CD4-positive, alpha-beta T cell treated with Interleukin-6 at 100 ng/mL for 8 hours (primary cell): Measurements from ENCODE around the gene LRRC25.

Experiments
- DNase-seq: peaks from one replicate; pipeline ENCODE4 v3.0.0-alpha.2; 2020; ENCODE audit warnings: mixed read lengths, low spot score

The LRRC25 gene

GRCh38 chr19:18397242-18398202 is at the start of gene LRRC25:
Gene LRRC25, minus strand, starts transcription at chr19:18397622. Its CDS starts 659 bp downstream, at chr19:18396963.
- DNase-seq: no peak

DNA sequence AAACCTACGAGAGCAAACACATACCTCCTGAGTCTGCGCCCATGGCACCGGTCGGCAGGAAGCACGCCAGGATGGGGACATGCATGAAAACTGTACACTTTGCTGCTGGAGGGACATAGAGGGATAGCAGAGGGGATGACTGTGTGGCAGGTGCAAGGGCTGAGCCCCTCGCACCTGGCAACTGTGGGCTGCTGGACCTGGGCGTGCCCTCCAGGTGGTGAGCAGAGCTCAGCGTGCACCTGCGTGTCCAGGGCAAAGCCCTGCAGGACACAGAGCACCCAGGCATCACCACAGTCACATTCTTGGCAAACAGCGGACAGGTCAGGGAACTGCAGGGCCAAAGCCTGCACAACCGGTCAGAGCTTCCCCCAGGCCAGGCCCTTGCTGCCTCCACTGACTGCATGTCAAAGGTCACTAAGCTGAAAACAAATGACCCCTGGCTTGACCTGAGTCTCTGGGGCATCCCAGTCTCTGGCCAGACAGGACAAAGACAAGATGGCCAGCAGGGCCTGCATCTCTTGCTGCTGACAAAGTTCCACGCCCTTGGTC is 49.5 kb upstream of the LRRC25 start:
- no peak for DNase-seq

GRCh38 chr19:18446145-18446810 is 48.9 kb upstream of the LRRC25 start:
- no peak for DNase-seq

GRCh38 chr19:18445262-18445948 is 48.0 kb upstream of the LRRC25 start:
- DNase-seq: no peak

DNA sequence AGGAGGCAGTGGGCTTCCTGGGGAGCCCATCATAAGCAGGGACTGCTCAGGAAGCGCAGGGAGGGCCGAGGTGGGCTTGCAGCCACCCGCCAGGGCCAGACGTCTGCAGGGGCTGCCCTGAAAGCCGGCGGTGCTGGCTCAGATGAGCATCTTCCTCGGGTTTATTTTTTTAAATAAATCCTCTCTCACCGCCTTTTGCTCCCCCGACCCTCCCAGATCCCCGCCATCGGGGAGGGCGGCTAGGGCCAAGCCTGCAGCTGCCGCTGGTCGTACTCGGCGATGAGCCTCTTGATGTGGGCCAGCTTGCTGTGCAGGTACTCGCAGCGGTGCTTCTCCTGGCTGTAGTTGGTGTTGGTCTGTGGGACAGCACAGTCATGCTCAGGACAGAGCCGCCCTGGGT is 47.1 kb upstream of the LRRC25 start:
- no peak for DNase-seq

- no peak for DNase-seq
Observed at GRCh38 chr19:18443831-18444230, 46.4 kb upstream of the LRRC25 start.

DNA sequence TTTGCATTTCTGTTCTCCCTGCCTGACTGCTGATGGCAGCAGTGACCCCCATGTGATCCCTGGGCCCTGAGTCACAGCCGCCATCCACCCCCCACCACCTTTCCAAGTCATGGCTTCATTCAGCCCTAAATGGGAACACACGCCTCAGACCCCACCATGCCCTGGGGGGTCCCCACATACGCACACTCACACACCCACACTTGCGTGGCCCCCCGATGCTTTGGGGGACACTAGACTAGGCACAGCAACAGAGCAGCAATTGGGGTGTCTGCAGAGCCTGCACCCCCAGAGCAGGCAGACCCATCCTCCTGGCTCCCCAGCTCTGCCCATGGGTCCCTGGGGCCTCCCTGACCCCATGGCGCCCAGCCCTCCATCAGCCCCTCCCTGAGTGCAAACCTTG is 46.0 kb upstream of the LRRC25 start:
- DNase-seq: no peak

GRCh38 chr19:18442941-18443340 is 45.5 kb upstream of the LRRC25 start:
- DNase-seq: no peak

- DNase-seq: peak; percentile 27
Observed at GRCh38 chr19:18441804-18442788, 44.7 kb upstream of the LRRC25 start.

GRCh38 chr19:18440936-18441803 is 43.7 kb upstream of the LRRC25 start:
- DNase-seq: no peak

- DNase-seq: no peak
Observed at GRCh38 chr19:18440415-18440877, 43.0 kb upstream of the LRRC25 start.

DNA sequence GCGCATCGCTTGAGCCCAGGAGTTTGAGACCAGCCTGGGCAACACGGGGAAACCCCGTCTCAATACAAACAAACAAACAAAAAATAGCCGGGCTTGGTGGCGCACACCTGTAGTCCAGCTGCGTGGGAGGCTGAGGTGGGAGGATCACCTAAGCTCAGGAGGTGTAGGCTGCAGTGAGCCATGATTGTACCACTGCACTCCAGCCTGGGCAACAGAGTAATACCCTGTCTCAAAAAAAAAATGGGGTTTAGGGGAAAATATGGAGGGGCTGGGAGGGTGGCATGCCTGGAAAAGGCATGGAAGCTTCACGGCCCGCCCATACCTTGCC is 42.5 kb upstream of the LRRC25 start:
- DNase-seq: no peak

DNA sequence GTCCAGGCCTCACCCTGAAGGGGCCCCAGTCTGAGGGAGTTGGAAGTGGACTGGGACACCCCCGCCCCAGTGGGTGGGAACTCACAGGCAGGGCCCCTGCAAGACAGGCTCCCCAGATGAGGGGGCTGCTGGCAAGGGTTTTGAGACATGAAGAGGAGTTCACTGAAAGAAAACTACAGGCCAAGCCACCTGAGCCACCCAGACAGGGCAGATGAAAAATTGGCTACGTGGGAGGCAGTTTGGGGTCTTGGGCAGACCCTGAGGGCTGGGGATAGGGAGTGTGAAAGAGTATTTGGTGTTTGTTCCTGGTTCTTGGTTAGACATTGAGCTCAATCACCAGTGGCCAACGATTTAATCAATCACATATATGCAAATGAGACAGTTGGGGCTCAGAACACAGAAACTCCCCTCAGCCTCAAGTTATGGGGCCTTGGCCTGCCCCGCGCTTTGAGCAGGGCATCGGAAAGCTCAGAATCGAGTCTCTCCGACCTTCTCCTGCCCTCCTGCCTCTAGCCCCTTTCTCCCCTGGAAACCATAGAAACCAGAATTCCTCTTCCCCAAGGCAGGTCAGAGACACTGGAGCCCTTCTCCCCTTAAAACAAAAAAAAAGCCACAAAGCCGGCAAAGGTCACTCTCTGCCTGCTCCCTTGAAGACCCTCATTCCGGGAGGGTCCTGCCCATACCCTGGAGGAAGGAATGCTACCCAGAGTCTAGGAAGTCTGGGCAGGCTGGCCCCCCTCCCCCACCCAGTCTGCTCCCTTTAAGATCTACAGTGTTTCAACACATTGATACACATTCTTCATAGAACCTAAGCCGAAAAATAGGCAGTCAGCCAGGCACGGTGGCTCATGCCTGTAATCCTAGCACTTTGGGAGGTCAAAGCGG is 41.8 kb upstream of the LRRC25 start:
- DNase-seq: no peak

GRCh38 chr19:18438331-18439024 is 41.1 kb upstream of the LRRC25 start:
- DNase-seq: no peak

DNA sequence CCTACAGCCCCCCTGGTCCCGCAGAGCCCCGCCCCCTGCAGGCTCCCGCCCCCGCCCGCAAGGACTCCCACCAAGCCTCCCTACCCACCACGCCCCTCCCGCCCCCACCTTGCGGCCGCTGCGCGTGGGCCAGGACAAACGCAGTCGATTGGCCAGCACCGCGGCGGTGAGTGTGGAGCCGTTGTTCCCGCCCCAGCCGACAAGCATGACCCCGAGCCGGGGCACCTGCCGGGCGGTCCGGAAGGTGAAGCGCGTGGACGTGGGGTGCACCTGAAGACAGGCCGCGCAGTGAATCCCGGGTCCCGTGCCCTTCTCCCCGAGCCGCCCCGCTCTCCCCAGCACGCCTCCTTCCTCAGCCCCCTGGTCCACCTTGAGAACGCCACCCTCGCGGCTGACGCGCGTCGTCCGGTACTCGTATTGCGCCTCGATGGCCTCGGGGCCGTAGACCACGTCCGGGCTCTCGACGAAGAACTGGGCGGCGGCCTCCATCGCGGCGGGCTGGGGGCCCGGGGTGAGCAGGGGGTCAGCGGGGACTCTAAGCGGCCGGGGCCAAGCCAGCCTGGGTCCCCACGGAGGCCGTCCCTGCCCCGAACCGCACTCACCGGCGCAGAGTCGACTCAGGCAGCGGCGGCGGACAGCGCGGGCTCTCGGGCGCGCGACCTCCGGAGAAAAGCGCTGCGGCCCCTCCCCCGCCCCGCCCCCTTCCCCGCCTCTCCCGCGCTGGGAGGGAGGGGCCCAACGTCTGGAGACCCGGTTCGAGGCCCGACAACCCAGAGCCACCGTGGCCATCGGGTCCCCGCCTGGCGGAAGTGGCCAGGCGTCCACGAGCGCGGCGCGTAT is 40.3 kb upstream of the LRRC25 start, which contains the start of gene ISYNA1:
Gene ISYNA1 (minus strand): TSS at position 643 of the 840 bp plus-strand sequence. CDS start 154 bp downstream, at position 489.
- peak; percentile 37 for DNase-seq

DNA sequence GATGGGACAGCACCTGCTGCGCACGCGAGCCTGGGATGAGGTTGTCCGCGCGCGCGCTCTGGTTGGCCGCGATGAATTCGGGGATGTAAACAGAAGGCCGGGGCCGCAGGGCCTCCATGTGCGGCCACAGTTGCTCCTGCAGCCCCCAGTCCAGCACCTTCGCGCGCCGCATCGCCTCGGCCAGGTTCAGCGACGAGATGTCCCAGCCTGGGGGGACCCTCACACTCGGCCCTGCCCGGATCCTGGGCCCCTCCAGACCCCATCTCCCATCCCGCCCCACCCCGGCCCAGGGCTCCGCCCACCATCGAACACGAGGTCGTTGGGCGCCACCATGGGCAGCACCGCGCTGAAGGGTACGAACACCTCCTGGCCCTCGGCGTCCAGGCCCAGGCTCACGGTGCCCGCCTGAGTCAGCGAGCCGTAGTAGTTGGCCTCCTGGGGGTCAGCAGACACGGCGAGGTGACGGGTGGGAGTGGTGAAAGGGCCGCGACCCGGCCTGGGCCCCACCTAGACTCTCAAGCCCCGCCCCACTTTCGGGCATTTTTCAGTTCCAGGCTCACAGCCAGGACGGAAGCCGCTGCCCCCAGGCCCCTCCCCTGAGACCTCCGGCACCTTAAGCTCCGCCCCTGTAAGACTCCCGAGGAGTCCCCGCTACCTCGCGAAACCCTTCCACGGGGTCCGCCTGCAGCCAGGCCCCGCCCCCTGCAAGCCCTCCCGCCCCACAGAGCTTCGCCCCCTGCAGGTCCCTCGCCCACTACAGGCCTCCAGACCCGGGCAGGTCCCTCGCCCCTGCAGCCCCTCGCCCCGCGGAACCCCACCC is 39.5 kb upstream of the LRRC25 start:
- peak; percentile 83 for DNase-seq
